HepG2 (cell line): Measurements from ENCODE around the gene ACSS1. TPM values are rescaled to one million over a fixed set of nuclear protein-coding genes. Genes with fewer than 3 reads are reported as not detected.

Experiments used
- BCL6 ChIP-seq: IDR thresholded peaks from 2 replicates; pipeline ENCODE4 v1.6.1; 2016; ENCODE audit warnings: missing genetic modification reagents, missing compliant biosample characterization
- ETV6 ChIP-seq: sonication (generic); formaldehyde crosslinking; conservative IDR thresholded peaks from 2 replicates; pipeline ENCODE4 v1.4.0; 2020; ENCODE audit warnings: missing genetic modification reagents
- FOXA3 ChIP-seq: IDR thresholded peaks from 2 replicates; pipeline ENCODE4 v1.6.1; 2016; ENCODE audit warnings: missing genetic modification reagents, missing compliant biosample characterization
- FOXP1 ChIP-seq, 2 experiments: fragments of 450-650 bp in 1 of 2; IDR thresholded peaks; 2 replicates each; pipeline ENCODE4 v1.6.1; 2017 to 2018; ENCODE audit warnings: antibody characterized with exemption in 1 of 2
- GLMP ChIP-seq: sonication (generic); formaldehyde crosslinking; IDR thresholded peaks from 2 replicates; pipeline ENCODE4 v1.9.0; 2021; ENCODE audit warnings: missing genetic modification reagents, mild to moderate bottlenecking, borderline replicate concordance
- HNF1B ChIP-seq: sonication (generic); formaldehyde crosslinking; IDR thresholded peaks from 2 replicates; pipeline ENCODE4 v1.5.1; 2020; ENCODE audit warnings: mild to moderate bottlenecking, moderate library complexity, missing genetic modification reagents
- IKZF1 ChIP-seq: fragments of 450-650 bp; IDR thresholded peaks from 2 replicates; pipeline ENCODE4 v1.7.1; 2016
- JARID2 ChIP-seq: sonication (generic); formaldehyde crosslinking; IDR thresholded peaks from 2 replicates; pipeline ENCODE4 v1.8.1; 2023; ENCODE audit warnings: missing genetic modification reagents, inconsistent platforms; ENCODE audit not compliant: insufficient replicate concordance
- MATR3 ChIP-seq: sonication (generic); formaldehyde crosslinking; IDR thresholded peaks from 2 replicates; pipeline ENCODE4 v1.4.0; 2020; ENCODE audit warnings: missing genetic modification reagents
- MED13 ChIP-seq: sonication (generic); formaldehyde crosslinking; IDR thresholded peaks from 2 replicates; pipeline ENCODE4 v1.5.0; 2020; ENCODE audit warnings: missing genetic modification reagents
- NCOA2 ChIP-seq: sonication (generic); formaldehyde crosslinking; IDR thresholded peaks from 2 replicates; pipeline ENCODE4 v1.8.0; 2022; ENCODE audit warnings: inconsistent platforms
- NFIC ChIP-seq: IDR thresholded peaks from 2 replicates; pipeline ENCODE4 v1.6.1; 2012; ENCODE audit warnings: mild to moderate bottlenecking, low read length, inconsistent platforms
- NKX3-1 ChIP-seq: sonication (generic); formaldehyde crosslinking; IDR thresholded peaks from 2 replicates; pipeline ENCODE4 v1.5.0; 2020; ENCODE audit warnings: missing genetic modification reagents
- RBM22 ChIP-seq: fragments of 200-400 bp; formaldehyde crosslinking; optimal IDR thresholded peaks from 2 replicates; pipeline ENCODE3; 2017; ENCODE audit warnings: mild to moderate bottlenecking, low read length, moderate library complexity
- RFX3 ChIP-seq: IDR thresholded peaks from 2 replicates; pipeline ENCODE4 v1.6.1; 2016; ENCODE audit warnings: missing biosample characterization, missing genetic modification reagents
- SATB2 ChIP-seq: sonication (generic); formaldehyde crosslinking; IDR thresholded peaks from 2 replicates; pipeline ENCODE4 v1.5.0; 2020; ENCODE audit warnings: missing genetic modification reagents
- TCF7 ChIP-seq: sonication (generic); IDR thresholded peaks from 2 replicates; pipeline ENCODE4 v1.6.1; 2016; ENCODE audit warnings: antibody characterized with exemption, low read depth
- TCF7L2 ChIP-seq: IDR thresholded peaks from 2 replicates; pipeline ENCODE4 v1.6.1; 2011; ENCODE audit warnings: mild to moderate bottlenecking, low read depth, low read length, moderate library complexity
- ZBTB21 ChIP-seq: sonication (generic); formaldehyde crosslinking; IDR thresholded peaks from 2 replicates; pipeline ENCODE4 v1.4.0; 2020; ENCODE audit warnings: missing genetic modification reagents
- ZBTB39 ChIP-seq: sonication (generic); formaldehyde crosslinking; IDR thresholded peaks from 2 replicates; pipeline ENCODE4 v1.5.0; 2020; ENCODE audit warnings: missing genetic modification reagents
- ZBTB7B ChIP-seq: sonication (generic); formaldehyde crosslinking; IDR thresholded peaks from 2 replicates; pipeline ENCODE4 v1.4.0; 2020; ENCODE audit warnings: missing genetic modification reagents
- ZFP1 ChIP-seq: IDR thresholded peaks from 2 replicates; pipeline ENCODE4 v1.6.1; 2016
- ZNF234 ChIP-seq: sonication (generic); formaldehyde crosslinking; conservative IDR thresholded peaks from 2 replicates; pipeline ENCODE4 v1.5.1; 2020; ENCODE audit warnings: mild to moderate bottlenecking, missing genetic modification reagents
- ZNF354B ChIP-seq: sonication (generic); formaldehyde crosslinking; IDR thresholded peaks from 2 replicates; pipeline ENCODE4 v1.8.0; 2022; ENCODE audit warnings: mild to moderate bottlenecking, missing genetic modification reagents
- ZNF562 ChIP-seq: sonication (generic); formaldehyde crosslinking; IDR thresholded peaks from 2 replicates; pipeline ENCODE4 v1.8.0; 2022; ENCODE audit warnings: missing genetic modification reagents, borderline replicate concordance
- ZNF572 ChIP-seq: sonication (generic); formaldehyde crosslinking; IDR thresholded peaks from 2 replicates; pipeline ENCODE4 v1.5.1; 2020; ENCODE audit warnings: mild to moderate bottlenecking, missing genetic modification reagents
- ZNF589 ChIP-seq: sonication (generic); formaldehyde crosslinking; conservative IDR thresholded peaks from 2 replicates; pipeline ENCODE4 v1.8.0; 2022; ENCODE audit warnings: mild to moderate bottlenecking, moderate library complexity, missing genetic modification reagents
- ZNF720 ChIP-seq: sonication (generic); formaldehyde crosslinking; IDR thresholded peaks from 2 replicates; pipeline ENCODE4 v1.4.0; 2020; ENCODE audit warnings: missing genetic modification reagents
- ZNF780A ChIP-seq: sonication (generic); formaldehyde crosslinking; IDR thresholded peaks from 2 replicates; pipeline ENCODE4 v1.8.0; 2022; ENCODE audit warnings: mild to moderate bottlenecking, missing genetic modification reagents, moderate library complexity
- polyA plus RNA-seq, 8 experiments: library from polyadenylated mRNA; depleted of rRNA in 3 of 8; stranded (reverse) in 7 of 8; unstranded in 1 of 8; fragments of >200 nt; fragmentation: Illumina TruSeq in 4 of 8; extraction: Trizol in 4 of 8; gene quantifications; 2 replicates each; pipeline versions ENCODE4 v1.2.1 to v1.2.3, GENCODE V29; 2011 to 2016; ENCODE audit warnings: low read depth in 4 of 8, missing spikeins in 1 of 8, mixed read lengths in 1 of 8; ENCODE audit not compliant: insufficient read depth in 1 of 8
- total RNA-seq, 5 experiments: library from RNA; depleted of rRNA; stranded (reverse); fragments of >200 nt; fragmentation: Illumina TruSeq; extraction: Trizol; gene quantifications; 2 replicates each; pipeline ENCODE4 v1.2.3, GENCODE V29; 2016; ENCODE audit warnings: low read depth in 1 of 5

The ACSS1 gene
- total and polyA plus RNA-seq, 2 of the 13 experiments (the other 11 are each of a cell fraction or from before 2014, with no cell fraction given): 15.2 to 41.6 TPM

GRCh38 chr20:25081065-25081729, 23.3 kb upstream of the ACSS1 start (continued):
- 0 out of 2 replicates have a peak, but pooled peaks have one; percentile 24 for TF ChIP-seq ZNF780A (CRISPR knock-in tag)
- TF ChIP-seq RFX3 (CRISPR knock-in tag): no peak
- 0 out of 2 replicates have a peak, but pooled peaks have one; percentile 27 for TF ChIP-seq SATB2 (CRISPR knock-in tag)
- no peak for TF ChIP-seq NFIC
- TF ChIP-seq NKX3-1 (CRISPR knock-in tag): no peak
- TF ChIP-seq ZBTB21 (CRISPR knock-in tag): peak; percentile 65; the same call in 1 of the 2 replicates
- TF ChIP-seq TCF7L2: no peak
- no peak for TF ChIP-seq TCF7
- no peak for TF ChIP-seq RBM22
- TF ChIP-seq HNF1B: no peak
- no peak for TF ChIP-seq FOXP1 (IDR thresholded peaks at IDR 0.05)
- no peak for TF ChIP-seq FOXP1 (CRISPR knock-in tag; IDR thresholded peaks at IDR 0.05)
- 0 out of 2 replicates have a peak, but pooled peaks have one; percentile 58 for TF ChIP-seq ETV6 (CRISPR knock-in tag)
- no peak; the same call in 1 of the 2 replicates for TF ChIP-seq MED13 (CRISPR knock-in tag)
- no peak for TF ChIP-seq BCL6 (CRISPR knock-in tag)
- 0 out of 2 replicates have a peak, but pooled peaks have one; percentile 31 for TF ChIP-seq NCOA2 (CRISPR knock-in tag)
- no peak for TF ChIP-seq FOXA3 (CRISPR knock-in tag)
- TF ChIP-seq ZBTB39 (CRISPR knock-in tag): no peak
- TF ChIP-seq IKZF1: no peak
- TF ChIP-seq JARID2 (CRISPR knock-in tag): no peak
- TF ChIP-seq ZNF720 (CRISPR knock-in tag): no peak
- TF ChIP-seq ZNF562 (CRISPR knock-in tag): no peak
- no peak for TF ChIP-seq GLMP
- peak; percentile 73; the same call in 1 of the 2 replicates for TF ChIP-seq ZNF572
- TF ChIP-seq MATR3 (CRISPR knock-in tag): no peak
- no peak for TF ChIP-seq ZFP1 (CRISPR knock-in tag)
- TF ChIP-seq ZBTB7B (CRISPR knock-in tag): 0 out of 2 replicates have a peak, but pooled peaks have one; percentile 62
- no peak for TF ChIP-seq ZNF354B (CRISPR knock-in tag)
- no peak for TF ChIP-seq ZNF234
- TF ChIP-seq ZNF589 (CRISPR knock-in tag): peak; percentile 45; the same call in 1 of the 2 replicates
